Measurements from ENCODE around the gene PPM1J.

PPM1J gene

DNA sequence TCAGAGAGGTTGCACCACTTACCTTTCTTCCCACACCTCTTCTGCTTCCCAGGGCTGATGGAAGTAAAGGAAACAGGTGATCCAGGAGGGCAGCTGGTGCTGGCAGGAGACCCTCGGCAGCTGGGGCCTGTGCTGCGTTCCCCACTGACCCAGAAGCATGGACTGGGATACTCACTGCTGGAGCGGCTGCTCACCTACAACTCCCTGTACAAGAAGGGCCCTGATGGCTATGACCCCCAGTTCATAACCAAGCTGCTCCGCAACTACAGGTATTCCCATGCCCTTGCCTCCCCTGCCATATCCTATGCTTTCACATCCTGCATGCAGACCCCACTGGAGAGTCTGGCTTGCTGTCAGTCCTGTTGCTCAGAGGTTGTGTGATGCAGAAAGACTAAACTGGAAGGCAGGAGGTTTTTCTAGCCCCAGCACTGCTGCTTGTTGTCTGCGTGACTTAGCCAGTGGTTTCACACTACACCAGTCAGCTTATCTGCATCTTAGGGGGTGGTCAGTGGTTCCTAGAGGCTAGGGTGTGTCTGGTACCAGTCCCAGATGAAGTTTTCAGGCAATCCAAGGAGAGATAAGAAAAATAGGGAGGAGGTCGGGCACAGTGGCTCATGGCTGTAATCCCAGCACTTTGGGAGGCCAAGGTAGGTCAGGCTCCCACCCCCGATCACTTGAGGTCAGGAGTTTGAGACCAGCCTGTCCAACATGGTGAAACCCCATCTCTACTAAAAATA, 18.4 kb downstream of the PPM1J start:
- Histone ChIP-seq H3K36me3 (ENCODE audit: control insufficient read depth in 2 of 2, insufficient read depth in 2 of 2, low read length in 2 of 2) (peaks cover 42 to 60% of the 10 kb centered on the region in 2 donors), H3K4me3 (ENCODE audit: low read length in 2 of 2) (no peak overlapping the region), H3K27ac (ENCODE audit: low read length) (no peak overlapping the region), H3K27me3 (ENCODE audit: control insufficient read depth in 1 of 2, insufficient read depth in 2 of 2, low read length in 2 of 2) (no peaks in the 10 kb centered on the region), H3K9ac (ENCODE audit: low read length in 2 of 2) (no peak overlapping the region), H3K4me1 (ENCODE audit: control insufficient read depth, insufficient read depth, low read length) (peaks cover 41% of the 10 kb centered on the region), H3K9me3 (ENCODE audit: control insufficient read depth in 2 of 2, low read length in 2 of 2) (no peaks in the 10 kb centered on the region)

DNA sequence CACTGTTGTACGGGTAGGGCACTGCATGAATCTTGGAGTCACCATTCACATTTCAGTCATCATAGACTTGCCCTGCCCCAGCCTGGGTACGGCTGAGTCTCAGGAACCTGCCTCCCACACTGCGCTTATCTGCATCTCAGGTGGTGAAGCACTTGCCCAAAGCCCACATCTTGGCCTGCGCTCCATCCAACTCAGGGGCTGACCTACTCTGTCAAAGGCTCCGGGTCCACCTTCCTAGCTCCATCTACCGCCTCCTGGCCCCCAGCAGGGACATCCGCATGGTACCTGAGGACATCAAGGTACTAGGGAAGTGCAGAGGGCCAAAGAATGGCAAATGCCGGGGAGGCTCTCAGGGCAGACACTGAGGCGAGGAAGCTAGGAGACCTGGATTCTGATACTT, 19.9 kb downstream of the PPM1J start:
- H3K27me3 ChIP-seq (ENCODE audit: control insufficient read depth in 1 of 2, insufficient read depth in 2 of 2, low read length in 2 of 2): no peaks in the 10 kb centered on the region
- peaks cover 52 to 63% of the 10 kb centered on the region in 2 donors for H3K36me3 ChIP-seq (ENCODE audit: control insufficient read depth in 2 of 2, insufficient read depth in 2 of 2, low read length in 2 of 2)
- peaks cover 26% of the 10 kb centered on the region for H3K4me1 ChIP-seq (ENCODE audit: control insufficient read depth, insufficient read depth, low read length)
- no peak overlapping the region for H3K27ac ChIP-seq (ENCODE audit: low read length)
- no peak overlapping the region for H3K4me3 ChIP-seq (ENCODE audit: low read length in 2 of 2)
- H3K9me3 ChIP-seq (ENCODE audit: control insufficient read depth in 2 of 2, low read length in 2 of 2): no peaks in the 10 kb centered on the region
- H3K9ac ChIP-seq (ENCODE audit: low read length in 2 of 2): no peak overlapping the region

- H3K9ac ChIP-seq (ENCODE audit: low read length in 2 of 2): no peak overlapping the region
- no peaks in the 10 kb centered on the region for H3K9me3 ChIP-seq (ENCODE audit: control insufficient read depth in 2 of 2, low read length in 2 of 2)
- H3K4me3 ChIP-seq (ENCODE audit: low read length in 2 of 2): no peak overlapping the region
- peaks cover 18% of the 10 kb centered on the region for H3K4me1 ChIP-seq (ENCODE audit: control insufficient read depth, insufficient read depth, low read length)
- H3K27me3 ChIP-seq (ENCODE audit: control insufficient read depth in 1 of 2, insufficient read depth in 2 of 2, low read length in 2 of 2): no peaks in the 10 kb centered on the region
- peaks cover 50 to 63% of the 10 kb centered on the region in 2 donors for H3K36me3 ChIP-seq (ENCODE audit: control insufficient read depth in 2 of 2, insufficient read depth in 2 of 2, low read length in 2 of 2)
- no peak overlapping the region for H3K27ac ChIP-seq (ENCODE audit: low read length)
Measured at GRCh38 chr1:112694363-112694929, 20.7 kb downstream of the PPM1J start.

GRCh38 chr1:112693821-112694220, 21.3 kb downstream of the PPM1J start:
- Histone ChIP-seq H3K27me3 (ENCODE audit: control insufficient read depth in 1 of 2, insufficient read depth in 2 of 2, low read length in 2 of 2) (no peaks in the 10 kb centered on the region), H3K9ac (ENCODE audit: low read length in 2 of 2) (no peak overlapping the region), H3K4me1 (ENCODE audit: control insufficient read depth, insufficient read depth, low read length) (peaks cover 12% of the 10 kb centered on the region), H3K36me3 (ENCODE audit: control insufficient read depth in 2 of 2, insufficient read depth in 2 of 2, low read length in 2 of 2) (peaks cover 49 to 65% of the 10 kb centered on the region in 2 donors), H3K27ac (ENCODE audit: low read length) (no peak overlapping the region), H3K4me3 (ENCODE audit: low read length in 2 of 2) (no peak overlapping the region), H3K9me3 (ENCODE audit: control insufficient read depth in 2 of 2, low read length in 2 of 2) (no peaks in the 10 kb centered on the region)

DNA sequence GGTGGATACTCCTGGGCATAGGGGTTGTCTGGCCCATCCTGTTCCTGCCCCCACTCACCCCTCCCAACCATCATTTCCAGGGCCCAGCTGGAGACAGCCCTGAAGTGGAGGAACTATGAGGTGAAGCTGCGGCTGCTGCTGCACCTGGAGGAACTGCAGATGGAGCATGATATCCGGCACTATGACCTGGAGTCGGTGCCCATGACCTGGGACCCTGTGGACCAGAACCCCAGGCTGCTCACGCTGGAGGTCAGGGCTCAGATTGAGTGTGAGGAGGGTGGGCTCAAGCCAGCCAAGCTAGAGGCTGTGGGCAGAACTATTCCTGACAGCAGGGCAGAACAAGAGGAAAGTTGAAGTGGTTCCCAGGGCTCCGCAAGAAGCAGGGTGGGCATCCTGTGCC, 22.5 kb downstream of the PPM1J start:
- H3K36me3 ChIP-seq (ENCODE audit: control insufficient read depth in 2 of 2, insufficient read depth in 2 of 2, low read length in 2 of 2): peaks cover 43 to 61% of the 10 kb centered on the region in 2 donors
- H3K4me3 ChIP-seq (ENCODE audit: low read length in 2 of 2): no peak overlapping the region
- no peaks in the 10 kb centered on the region for H3K27me3 ChIP-seq (ENCODE audit: control insufficient read depth in 1 of 2, insufficient read depth in 2 of 2, low read length in 2 of 2)
- peaks cover 5% of the 10 kb centered on the region for H3K4me1 ChIP-seq (ENCODE audit: control insufficient read depth, insufficient read depth, low read length)
- H3K9me3 ChIP-seq (ENCODE audit: control insufficient read depth in 2 of 2, low read length in 2 of 2): no peaks in the 10 kb centered on the region
- no peak overlapping the region for H3K27ac ChIP-seq (ENCODE audit: low read length)
- H3K9ac ChIP-seq (ENCODE audit: low read length in 2 of 2): no peak overlapping the region

DNA sequence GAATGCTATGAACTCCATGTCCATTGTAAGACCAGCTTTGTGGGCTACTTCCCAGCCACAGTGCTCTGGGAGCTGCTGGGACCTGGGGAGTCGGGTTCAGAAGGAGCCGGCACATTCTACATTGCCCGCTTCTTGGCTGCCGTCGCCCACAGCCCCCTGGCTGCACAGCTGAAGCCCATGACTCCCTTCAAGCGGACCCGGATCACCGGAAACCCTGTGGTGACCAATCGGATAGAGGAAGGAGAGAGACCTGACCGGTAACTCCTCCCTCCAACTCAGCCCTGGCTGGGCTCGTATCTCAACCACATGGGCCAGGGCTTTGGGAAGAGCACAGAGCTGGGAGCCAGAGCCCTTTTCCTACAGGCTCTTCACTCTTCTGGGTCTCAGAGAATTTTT, 25.3 kb downstream of the PPM1J start:
- H3K9me3 ChIP-seq (ENCODE audit: control insufficient read depth in 2 of 2, low read length in 2 of 2): no peaks in the 10 kb centered on the region
- H3K4me3 ChIP-seq (ENCODE audit: low read length in 2 of 2): no peak overlapping the region
- H3K36me3 ChIP-seq (ENCODE audit: control insufficient read depth in 2 of 2, insufficient read depth in 2 of 2, low read length in 2 of 2): peaks cover 31 to 46% of the 10 kb centered on the region in 2 donors
- no peaks in the 10 kb centered on the region for H3K27me3 ChIP-seq (ENCODE audit: control insufficient read depth in 1 of 2, insufficient read depth in 2 of 2, low read length in 2 of 2)
- H3K27ac ChIP-seq (ENCODE audit: low read length): no peak overlapping the region
- H3K4me1 ChIP-seq (ENCODE audit: control insufficient read depth, insufficient read depth, low read length): no peaks in the 10 kb centered on the region
- no peak overlapping the region for H3K9ac ChIP-seq (ENCODE audit: low read length in 2 of 2)

GRCh38 chr1:112689196-112689841, 25.8 kb downstream of the PPM1J start:
- H3K4me1 ChIP-seq (ENCODE audit: control insufficient read depth, insufficient read depth, low read length): no peaks in the 10 kb centered on the region
- H3K4me3 ChIP-seq (ENCODE audit: low read length in 2 of 2): no peak overlapping the region
- H3K9me3 ChIP-seq (ENCODE audit: control insufficient read depth in 2 of 2, low read length in 2 of 2): no peaks in the 10 kb centered on the region
- H3K9ac ChIP-seq (ENCODE audit: low read length in 2 of 2): no peak overlapping the region
- peaks cover 28 to 43% of the 10 kb centered on the region in 2 donors for H3K36me3 ChIP-seq (ENCODE audit: control insufficient read depth in 2 of 2, insufficient read depth in 2 of 2, low read length in 2 of 2)
- H3K27ac ChIP-seq (ENCODE audit: low read length): no peak overlapping the region
- H3K27me3 ChIP-seq (ENCODE audit: control insufficient read depth in 1 of 2, insufficient read depth in 2 of 2, low read length in 2 of 2): no peaks in the 10 kb centered on the region

DNA sequence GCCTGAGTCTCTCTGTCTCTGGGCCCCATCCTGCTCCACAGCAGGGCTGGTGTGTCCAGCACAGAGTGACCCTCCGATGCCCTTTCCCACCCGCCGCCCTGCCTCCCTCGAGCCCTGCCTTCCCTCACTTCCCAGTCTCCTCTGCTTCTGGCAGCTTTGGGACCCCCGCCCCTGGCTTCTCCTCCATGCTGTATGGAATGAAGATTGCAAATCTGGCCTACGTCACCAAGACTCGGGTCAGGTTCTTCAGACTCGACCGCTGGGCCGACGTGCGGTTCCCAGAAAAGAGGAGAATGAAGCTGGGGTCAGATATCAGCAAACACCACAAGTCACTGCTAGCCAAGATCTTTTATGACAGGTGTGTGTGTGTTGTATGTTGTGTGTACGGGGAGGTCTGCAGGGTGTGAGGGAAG, 26.3 kb downstream of the PPM1J start:
- Histone ChIP-seq H3K9ac (ENCODE audit: low read length in 2 of 2) (no peak overlapping the region), H3K9me3 (ENCODE audit: control insufficient read depth in 2 of 2, low read length in 2 of 2) (no peaks in the 10 kb centered on the region), H3K4me3 (ENCODE audit: low read length in 2 of 2) (no peak overlapping the region), H3K36me3 (ENCODE audit: control insufficient read depth in 2 of 2, insufficient read depth in 2 of 2, low read length in 2 of 2) (peaks cover 24 to 38% of the 10 kb centered on the region in 2 donors), H3K27ac (ENCODE audit: low read length) (no peak overlapping the region), H3K27me3 (ENCODE audit: control insufficient read depth in 1 of 2, insufficient read depth in 2 of 2, low read length in 2 of 2) (no peaks in the 10 kb centered on the region), H3K4me1 (ENCODE audit: control insufficient read depth, insufficient read depth, low read length) (no peaks in the 10 kb centered on the region)

DNA sequence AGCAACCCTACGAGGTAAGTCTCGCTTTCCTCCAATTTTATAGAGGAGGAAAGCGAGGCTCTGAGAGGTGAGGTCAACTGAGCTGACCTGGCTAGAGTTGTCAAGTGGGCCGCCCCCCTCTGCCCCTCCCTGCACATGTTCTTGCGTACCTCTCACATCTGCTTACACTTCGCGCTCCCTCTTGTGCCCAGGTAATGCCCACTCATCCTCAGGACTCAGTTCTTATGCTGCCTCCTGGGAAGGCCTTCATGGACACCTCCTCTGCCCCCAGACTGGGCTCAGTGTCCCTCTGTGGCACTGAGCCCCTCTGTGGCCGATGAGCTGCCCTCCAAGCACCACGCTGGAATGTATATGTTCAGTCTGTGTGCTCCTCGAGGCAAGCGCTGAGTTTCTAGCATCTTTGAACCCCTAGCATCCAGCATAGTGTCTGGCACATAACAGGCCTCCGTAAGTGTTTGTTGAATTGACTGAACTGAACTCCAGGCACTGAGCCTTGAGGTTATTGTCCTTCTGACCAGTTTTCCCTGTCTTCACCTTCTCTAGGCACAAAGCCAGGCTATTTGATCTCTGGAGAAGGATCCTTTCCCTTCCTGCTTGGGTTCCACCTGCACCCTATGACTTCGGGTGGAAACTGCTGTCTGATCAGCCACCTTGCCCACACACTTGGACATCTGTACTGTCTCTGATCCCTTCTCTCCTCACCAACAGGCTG, 27.2 kb downstream of the PPM1J start:
- no peak overlapping the region for H3K4me3 ChIP-seq (ENCODE audit: low read length in 2 of 2)
- no peak overlapping the region for H3K27ac ChIP-seq (ENCODE audit: low read length)
- peaks cover 21 to 32% of the 10 kb centered on the region in 2 donors for H3K36me3 ChIP-seq (ENCODE audit: control insufficient read depth in 2 of 2, insufficient read depth in 2 of 2, low read length in 2 of 2)
- no peak overlapping the region for H3K9ac ChIP-seq (ENCODE audit: low read length in 2 of 2)
- H3K4me1 ChIP-seq (ENCODE audit: control insufficient read depth, insufficient read depth, low read length): no peaks in the 10 kb centered on the region
- H3K27me3 ChIP-seq (ENCODE audit: control insufficient read depth in 1 of 2, insufficient read depth in 2 of 2, low read length in 2 of 2): no peaks in the 10 kb centered on the region
- H3K9me3 ChIP-seq (ENCODE audit: control insufficient read depth in 2 of 2, low read length in 2 of 2): no peaks in the 10 kb centered on the region

DNA sequence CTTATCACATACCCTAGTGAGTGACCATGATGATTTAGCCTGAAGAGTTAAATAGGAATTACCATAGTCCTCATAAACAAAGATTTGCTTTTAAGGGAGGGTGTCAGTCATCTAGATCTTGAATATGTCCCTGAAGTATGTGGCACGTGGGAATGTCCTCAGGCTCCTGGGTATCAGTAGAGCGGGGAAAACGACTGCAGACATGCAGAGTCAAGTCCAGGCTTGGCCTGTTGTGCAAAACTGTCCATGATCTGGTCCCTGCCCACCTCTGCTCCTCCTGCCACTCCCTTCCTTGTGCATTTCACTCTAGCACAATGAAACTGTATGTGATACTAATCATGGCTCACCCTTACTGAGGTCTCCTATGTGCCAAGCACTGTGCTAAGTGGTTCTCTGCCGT, 27.8 kb downstream of the PPM1J start:
- no peak overlapping the region for H3K9ac ChIP-seq (ENCODE audit: low read length in 2 of 2)
- H3K27ac ChIP-seq (ENCODE audit: low read length): no peak overlapping the region
- H3K27me3 ChIP-seq (ENCODE audit: control insufficient read depth in 1 of 2, insufficient read depth in 2 of 2, low read length in 2 of 2): no peaks in the 10 kb centered on the region
- H3K9me3 ChIP-seq (ENCODE audit: control insufficient read depth in 2 of 2, low read length in 2 of 2): no peaks in the 10 kb centered on the region
- no peaks in the 10 kb centered on the region for H3K4me1 ChIP-seq (ENCODE audit: control insufficient read depth, insufficient read depth, low read length)
- H3K4me3 ChIP-seq (ENCODE audit: low read length in 2 of 2): no peak overlapping the region
- peaks cover 19 to 27% of the 10 kb centered on the region in 2 donors for H3K36me3 ChIP-seq (ENCODE audit: control insufficient read depth in 2 of 2, insufficient read depth in 2 of 2, low read length in 2 of 2)

All from stomach smooth muscle (tissue), 2 donors.